Stomach (tissue), 4 donors: ENCODE data around the gene MALRD1.

Experiments used
- CTCF ChIP-seq, 7 experiments: fragments of 450-650 bp in 4 of 7; fragments of 200-600 bp in 3 of 7; sonication (generic) in 3 of 7; IDR thresholded peaks; one replicate each; pipeline ENCODE4 v1.5.1; 2016 to 2019; ENCODE audit warnings: antibody characterized with exemption in 7 of 7, control low read depth in 2 of 7, mild to moderate bottlenecking in 1 of 7
- EP300 ChIP-seq: sonication (generic); formaldehyde crosslinking; IDR thresholded peaks from one replicate; pipeline ENCODE4 v1.6.1; 2017; ENCODE audit warnings: antibody characterized with exemption
- POLR2A ChIP-seq, 4 donors: fragments of 450-650 bp; IDR thresholded peaks; one replicate each; pipeline ENCODE4 v1.6.1; 2016; ENCODE audit warnings: antibody characterized with exemption in 4 of 4, control low read depth in 2 of 4, mild to moderate bottlenecking in 1 of 4, moderate library complexity in 1 of 4
- POLR2AphosphoS5 ChIP-seq, 3 donors: sonication (generic); formaldehyde crosslinking; IDR thresholded peaks; one replicate each; pipeline ENCODE4 v1.6.1; 2016; ENCODE audit warnings: antibody characterized with exemption in 3 of 3

- TF ChIP-seq CTCF (IDR thresholded peaks at IDR 0.05) (no peak), POLR2AphosphoS5 (IDR thresholded peaks at IDR 0.05) (no peak), POLR2A (IDR thresholded peaks at IDR 0.05) (no peak), EP300 (no peak)
These were observed 151.6 kb downstream of the MALRD1 start for GRCh38 chr10:19200211-19200610.
